GM12878 (cell line): ENCODE measurements around the gene ATF2. TPM values are rescaled to one million over a fixed set of nuclear protein-coding genes. Genes with fewer than 3 reads are reported as not detected.

ENCODE experiments used
- ATAC-seq: fragments of 200-7000 bp; cut with Tn5 transposase; 3 replicates; pipeline ENCODE4 v1.9.1; 2020; ENCODE audit warnings: mild to moderate bottlenecking, moderate library complexity
- BruUV-seq: library from RNA; stranded (reverse); fragments of 400-500 nt; replicated peaks from 2 replicates; lab custom pipeline; 2021; lab: Mats Ljungman, UMichigan
- CTCF ChIA-PET: fragments of 300-600 bp; sonication (Branson Sonifier 250); formaldehyde crosslinking; extraction: SDS; loops from one replicate; lab custom pipeline; 2021; ENCODE audit warnings: inconsistent platforms; lab: Yijun Ruan, JAX
- POLR2A ChIA-PET: fragments of 350-600 bp; formaldehyde crosslinking; extraction: SDS; loops from one replicate; lab custom pipeline; 2021; ENCODE audit warnings: inconsistent platforms; lab: Charles Lee
- RAD21 ChIA-PET: fragments of 300-600 bp; sonication (Branson Sonifier 250); formaldehyde crosslinking; loops from one replicate; lab custom pipeline; 2023; ENCODE audit warnings: antibody characterized with exemption; ENCODE audit not compliant: unreplicated experiment; lab: Charles Lee
- SMC1A ChIA-PET: fragments of 300-600 bp; sonication (Branson Sonifier 250); formaldehyde crosslinking; loops from one replicate; lab custom pipeline; 2023; ENCODE audit not compliant: unreplicated experiment, uncharacterized antibody; lab: Charles Lee
- DNase-seq: peaks from one replicate; pipeline ENCODE4 v3.0.0-alpha.2; 2011; ENCODE audit warnings: low read depth, low spot score
- FAIRE-seq: peaks from 3 replicates; lab custom pipeline; 2011; peaks lifted over from hg19 to GRCh38; lab: Jason Lieb, UNC
- H2AFZ ChIP-seq: 2 replicates; pipeline ENCODE4 v1.6.0; 2011; ENCODE audit warnings: low read depth, low read length, control low read depth; ENCODE audit not compliant: control insufficient read depth
- H3K27ac ChIP-seq: 2 replicates; pipeline ENCODE4 v1.5.1; 2011; ENCODE audit warnings: control low read depth; ENCODE audit not compliant: control insufficient read depth, insufficient read depth
- H3K27me3 ChIP-seq, 2 experiments: replicated peaks in 1 of 2; 2 replicates each; pipeline versions ENCODE4 v1.6.0 to v1.6.1; 2011; ENCODE audit warnings: low read length in 1 of 2; ENCODE audit not compliant: control insufficient read depth in 2 of 2, insufficient read depth in 2 of 2
- H3K36me3 ChIP-seq, 2 experiments: 2 replicates each; pipeline ENCODE4 v1.5.1; 2011; ENCODE audit warnings: low read length in 1 of 2; ENCODE audit not compliant: control insufficient read depth in 2 of 2, insufficient read depth in 2 of 2
- H3K4me1 ChIP-seq: 2 replicates; pipeline ENCODE4 v1.6.1; 2011; ENCODE audit warnings: mild to moderate bottlenecking, low read length, moderate library complexity, mixed read lengths; ENCODE audit not compliant: control insufficient read depth, insufficient read depth
- H3K4me2 ChIP-seq: 2 replicates; pipeline ENCODE4 v1.6.0; 2011; ENCODE audit warnings: control low read depth; ENCODE audit not compliant: control insufficient read depth, insufficient read depth
- H3K4me3 ChIP-seq: fragments of 200-600 bp; sonication (generic); 2 replicates; pipeline ENCODE4 v1.5.1; 2016
- H3K79me2 ChIP-seq: 2 replicates; pipeline ENCODE4 v1.6.0; 2011; ENCODE audit warnings: low read length; ENCODE audit not compliant: control insufficient read depth, insufficient read depth
- H3K9ac ChIP-seq: 2 replicates; pipeline ENCODE4 v1.8.0; 2011; ENCODE audit warnings: low read length, control low read depth, mixed read lengths; ENCODE audit not compliant: control insufficient read depth, insufficient read depth
- H3K9me3 ChIP-seq: replicated peaks from 3 replicates; pipeline ENCODE4 v1.5.1; 2011; ENCODE audit warnings: mild to moderate bottlenecking, low read length; ENCODE audit not compliant: control insufficient read depth, insufficient read depth
- H4K20me1 ChIP-seq: 2 replicates; pipeline ENCODE4 v1.6.0; 2011; ENCODE audit not compliant: control insufficient read depth, insufficient read depth
- BCL11A ChIP-seq: IDR thresholded peaks from 2 replicates; pipeline ENCODE4 v1.6.1; 2011; ENCODE audit warnings: low read depth, low read length
- CREM ChIP-seq: IDR thresholded peaks from 2 replicates; pipeline ENCODE4 v1.6.1; 2014; ENCODE audit warnings: antibody characterized with exemption, low read depth
- EZH2 ChIP-seq: IDR thresholded peaks from 2 replicates; pipeline ENCODE4 v1.6.1; 2012; ENCODE audit warnings: low read depth, mild to moderate bottlenecking, control low read depth, inconsistent platforms, low read length, borderline replicate concordance; ENCODE audit not compliant: control insufficient read depth
- HDAC2 ChIP-seq: fragments of 200-600 bp; sonication (generic); IDR thresholded peaks from 2 replicates; pipeline ENCODE4 v1.6.1; 2017
- IKZF2 ChIP-seq, 2 experiments: fragments of 450-650 bp; IDR thresholded peaks; 2 replicates each; pipeline ENCODE4 v1.6.1; 2017; ENCODE audit warnings: mild to moderate bottlenecking in 2 of 2, moderate library complexity in 2 of 2
- NR2C1 ChIP-seq: fragments of 450-650 bp; IDR thresholded peaks from 2 replicates; pipeline ENCODE4 v1.6.1; 2017; ENCODE audit warnings: antibody characterized with exemption, mild to moderate bottlenecking, moderate library complexity
- PAX5 ChIP-seq: IDR thresholded peaks from 2 replicates; pipeline ENCODE4 v1.6.1; 2011; ENCODE audit warnings: low read depth, low read length, borderline replicate concordance
- PBX3 ChIP-seq: IDR thresholded peaks from 2 replicates; pipeline ENCODE4 v1.6.1; 2011; ENCODE audit warnings: mild to moderate bottlenecking, low read depth, low read length, moderate library complexity; ENCODE audit not compliant: insufficient replicate concordance
- RAD51 ChIP-seq: fragments of 450-650 bp; IDR thresholded peaks from 2 replicates; pipeline ENCODE4 v1.6.1; 2016; ENCODE audit warnings: moderate library complexity, mild to moderate bottlenecking, inconsistent platforms
- RBBP5 ChIP-seq: fragments of 200-600 bp; sonication (generic); conservative IDR thresholded peaks from 2 replicates; pipeline ENCODE4 v1.6.1; 2016
- RFX5 ChIP-seq: IDR thresholded peaks from 2 replicates; pipeline ENCODE4 v1.6.1; 2011; ENCODE audit warnings: low read depth, low read length, improper control_type of control experiment
- RUNX3 ChIP-seq: IDR thresholded peaks from 2 replicates; pipeline ENCODE4 v1.6.1; 2012; ENCODE audit warnings: low read length, inconsistent platforms
- SREBF2 ChIP-seq: IDR thresholded peaks from 2 replicates; pipeline ENCODE4 v1.6.1; 2012; ENCODE audit warnings: mild to moderate bottlenecking, low read length
- SUZ12 ChIP-seq: fragments of 200-600 bp; sonication (generic); IDR thresholded peaks from one replicate; pipeline ENCODE4 v1.6.1; 2018; ENCODE audit warnings: antibody characterized with exemption, mild to moderate bottlenecking; ENCODE audit not compliant: unreplicated experiment
- TAF1 ChIP-seq: IDR thresholded peaks from 2 replicates; pipeline ENCODE4 v1.6.1; 2011; ENCODE audit warnings: mild to moderate bottlenecking, low read depth, low read length, borderline replicate concordance
- ZBTB33 ChIP-seq: fragments of 450-650 bp; IDR thresholded peaks from 2 replicates; pipeline ENCODE4 v1.6.1; 2017; ENCODE audit warnings: mild to moderate bottlenecking
- ZNF207 ChIP-seq: fragments of 450-650 bp; IDR thresholded peaks from 2 replicates; pipeline ENCODE4 v1.6.1; 2014; ENCODE audit warnings: antibody characterized with exemption, mild to moderate bottlenecking, borderline replicate concordance
- ZNF592 ChIP-seq: fragments of 450-650 bp; IDR thresholded peaks from 2 replicates; pipeline ENCODE4 v1.6.1; 2017; ENCODE audit warnings: mild to moderate bottlenecking, moderate library complexity
- WGBS: methylation state at CpG from one replicate; pipeline ENCODE4 v1.1.6; 2016; ENCODE audit warnings: low lambda C conversion rate; ENCODE audit not compliant: insufficient replicate concordance, insufficient coverage; ENCODE audit errors: missing lambda C conversion rate; 5-methylcytosine and 5-hydroxymethylcytosine counted together
- in situ Hi-C: fragments of 300-500 bp; cut with MboI; formaldehyde crosslinking; loops from 9 replicates; pipeline ENCODE4 v1.14.3; 2018; ENCODE audit warnings: mixed read lengths
- intact Hi-C: fragments of 100-400 bp; cut with micrococcal nuclease; formaldehyde crosslinking; loops from one replicate; pipeline ENCODE4 v1.14.2; 2022; ENCODE audit not compliant: unreplicated experiment
- polyA plus RNA-seq, 11 experiments: library from polyadenylated mRNA; depleted of rRNA in 4 of 11; unstranded in 6 of 11; stranded (reverse) in 5 of 11; fragments of >200 nt; fragmentation: Nextera tagmentation in 4 of 11; fragmentation: Illumina TruSeq in 1 of 11; extraction: Ambion mirVana in 4 of 11; extraction: Trizol in 1 of 11; gene quantifications; 1 replicate in 1 of 11; 2 replicates in 10 of 11; pipeline versions ENCODE4 v1.2.1 to v1.2.3, GENCODE V29; 2011 to 2016; ENCODE audit warnings: inconsistent platforms in 2 of 11, missing spikeins in 2 of 11, low read depth in 1 of 11
- total RNA-seq, 4 experiments: library from RNA; depleted of rRNA in 3 of 4; stranded (reverse); fragments of >200 nt in 3 of 4; fragmentation: Illumina TruSeq in 1 of 4; extraction: Trizol in 1 of 4; gene quantifications; 2 replicates each; pipeline versions ENCODE4 v1.2.1 to v1.2.3, GENCODE V29; 2013 to 2021

ATF2 gene
- total and polyA plus RNA-seq, 10 of the 15 experiments (the other 5 are each of a cell fraction or from before 2014, with no cell fraction given): 10.3 to 78.0 (median 36.0) TPM

GRCh38 chr2:175147186-175147585, 20.8 kb downstream of the ATF2 start (continued):
- TF ChIP-seq ZBTB33 (no peak), CREM (no peak), RAD51 (no peak)

- Histone ChIP-seq H3K9ac (no peak overlapping the region), H4K20me1 (no peaks in the 10 kb centered on the region), H3K27ac (no peak overlapping the region), H2AFZ (no peak overlapping the region), H3K4me2 (no peak overlapping the region), H3K79me2 (peaks cover 42% of the 10 kb centered on the region), H3K36me3 (peaks cover 2 to 6% of the 10 kb centered on the region in 2 experiments; a peak in 3 of 4 replicates), H3K4me1 (no peaks in the 10 kb centered on the region; the same call in 1 of the 2 replicates), H3K27me3 (no peaks in the 10 kb centered on the region), H3K9me3 (no peaks in the 10 kb centered on the region; the same call in 2 of the 3 replicates), H3K4me3 (no peak overlapping the region)
- POLR2A ChIA-PET: no interaction called here
- intact Hi-C loops: no loop called here
- in situ Hi-C loops: no loop called here
- no peak for TF ChIP-seq RUNX3
- no peak for TF ChIP-seq RBBP5
- TF ChIP-seq BCL11A: no peak
- no peak for TF ChIP-seq HDAC2
- TF ChIP-seq PBX3: no peak
- TF ChIP-seq NR2C1: no peak
- TF ChIP-seq ZNF592: no peak
- TF ChIP-seq EZH2: no peak
- TF ChIP-seq TAF1: no peak
- TF ChIP-seq PAX5: no peak
- no peak for TF ChIP-seq IKZF2 (IDR thresholded peaks at IDR 0.05)
- TF ChIP-seq SREBF2: no peak
- TF ChIP-seq ZNF207: no peak
- TF ChIP-seq RFX5: no peak
- TF ChIP-seq SUZ12: no peak
- ATAC-seq (no peak), FAIRE-seq (no peak), DNase-seq (no peak)
- BruUV-seq: no TSS peak
- WGBS: 96% methylated on average over 2 of the region's 2 CpGs
- RAD21 ChIA-PET: no interaction called here
- CTCF ChIA-PET: no interaction called here
- SMC1A ChIA-PET: no interaction called here
These were observed 24.3 kb downstream of the ATF2 start for GRCh38 chr2:175143678-175144077.
